HCT116 (cell line): ENCODE data around the gene THRB. TPM values are rescaled to one million over a fixed set of nuclear protein-coding genes. Genes with fewer than 3 reads are reported as not detected.

Source experiments
- ATAC-seq: fragments of 200-7000 bp; cut with Tn5 transposase; 2 replicates; pipeline ENCODE4 v1.9.1; 2020; ENCODE audit warnings: mild to moderate bottlenecking, moderate library complexity
- BruUV-seq: library from RNA; stranded (reverse); fragments of 400-500 nt; replicated peaks from 2 replicates; lab custom pipeline; 2021; lab: Mats Ljungman, UMichigan
- CTCF ChIA-PET: fragments of 300-600 bp; sonication (Branson Sonifier 250); formaldehyde crosslinking; loops from one replicate; lab custom pipeline; 2021; ENCODE audit warnings: antibody characterized with exemption; lab: Charles Lee
- POLR2A ChIA-PET: fragments of 300-600, 350-600 bp; sonication (Branson Sonifier 250); formaldehyde crosslinking; loops from one replicate; lab custom pipeline; 2021; ENCODE audit warnings: antibody characterized with exemption; lab: Charles Lee
- RAD21 ChIA-PET, 2 experiments: fragments of 300-600 bp; sonication (Branson Sonifier 250); formaldehyde crosslinking; loops; one replicate each; lab custom pipeline; 2023; ENCODE audit warnings: low total read pairs in 2 of 2; ENCODE audit not compliant: uncharacterized antibody in 2 of 2, unreplicated experiment in 2 of 2, low non-redundant PET in 1 of 2; lab: Charles Lee
- DNase-seq: peaks from one replicate; pipeline ENCODE4 v3.0.0-alpha.2; 2010; ENCODE audit warnings: low read depth, low spot score
- H2AFZ ChIP-seq: fragments of 200-600 bp; shearing (Covaris generic), sonication (generic); 2 replicates; pipeline ENCODE4 v1.6.1; 2017; ENCODE audit warnings: low read depth, mixed run types, mixed read lengths, antibody characterized with exemption, low read length; ENCODE audit not compliant: poor library complexity, severe bottlenecking
- H3K27ac ChIP-seq: 2 replicates; pipeline ENCODE4 v1.5.1; 2012; ENCODE audit warnings: low read depth, low read length
- H3K27me3 ChIP-seq: fragments of 200-600 bp; sonication (generic); 2 replicates; pipeline ENCODE4 v1.6.1; 2016; ENCODE audit warnings: mixed run types, low read length, mixed read lengths; ENCODE audit not compliant: insufficient read depth
- H3K36me3 ChIP-seq, 2 experiments: fragments of 200-500 bp in 1 of 2; fragments of 200-600 bp in 1 of 2; sonication (Bioruptor generic) in 1 of 2; sonication (generic) in 1 of 2; 2 replicates each; pipeline versions ENCODE4 v1.5.1 to v1.6.1; 2014 to 2016; ENCODE audit warnings: low read length in 2 of 2, inconsistent platforms in 1 of 2, mixed read lengths in 1 of 2, mixed run types in 1 of 2; ENCODE audit not compliant: insufficient read depth in 2 of 2, control insufficient read depth in 1 of 2
- H3K4me1 ChIP-seq, 2 experiments: fragments of 200-600 bp in 1 of 2; sonication (generic) in 1 of 2; 2 replicates each; pipeline versions ENCODE4 v1.5.1 to v1.6.1; 2012 to 2017; ENCODE audit warnings: low read length in 2 of 2, inconsistent platforms in 1 of 2, mild to moderate bottlenecking in 1 of 2, mixed read lengths in 1 of 2, mixed run types in 1 of 2, moderate library complexity in 1 of 2; ENCODE audit not compliant: insufficient read depth in 2 of 2, control insufficient read depth in 1 of 2
- H3K4me2 ChIP-seq: fragments of 200-600 bp; sonication (generic); 2 replicates; pipeline ENCODE4 v1.6.1; 2017; ENCODE audit warnings: mixed run types, low read length, mixed read lengths
- H3K4me3 ChIP-seq, 2 experiments: fragments of 200-600 bp in 1 of 2; sonication (generic) in 1 of 2; replicated peaks in 1 of 2; 2 replicates each; pipeline ENCODE4 v1.5.1; 2011 to 2016; ENCODE audit warnings: low read length in 2 of 2, control low read depth in 1 of 2, low read depth in 1 of 2, mild to moderate bottlenecking in 1 of 2, mixed read lengths in 1 of 2, mixed run types in 1 of 2
- H3K79me2 ChIP-seq: fragments of 200-600 bp; sonication (generic); 2 replicates; pipeline ENCODE4 v1.6.1; 2017; ENCODE audit warnings: mild to moderate bottlenecking, mixed run types, low read length, moderate library complexity, mixed read lengths; ENCODE audit not compliant: insufficient read depth
- H3K9ac ChIP-seq: fragments of 200-600 bp; sonication (generic); 2 replicates; pipeline ENCODE4 v1.6.1; 2016; ENCODE audit warnings: low read length, mixed read lengths
- H3K9me2 ChIP-seq: fragments of 200-600 bp; sonication (generic), shearing (Covaris generic); 2 replicates; pipeline ENCODE4 v1.6.1; 2017; ENCODE audit warnings: mixed run types, mild to moderate bottlenecking, moderate library complexity; ENCODE audit not compliant: insufficient read depth
- H3K9me3 ChIP-seq, 2 experiments: fragments of 200-500 bp in 1 of 2; fragments of 200-600 bp in 1 of 2; sonication (Bioruptor generic) in 1 of 2; sonication (generic) in 1 of 2; 2 replicates each; pipeline ENCODE4 v1.6.1; 2014 to 2017; ENCODE audit warnings: low read length in 2 of 2, mixed read lengths in 2 of 2, inconsistent platforms in 1 of 2, low read depth in 1 of 2, mild to moderate bottlenecking in 1 of 2, mixed run types in 1 of 2, moderate library complexity in 1 of 2; ENCODE audit not compliant: control insufficient read depth in 1 of 2, insufficient read depth in 1 of 2
- H4K20me1 ChIP-seq: fragments of 200-600 bp; sonication (generic), shearing (Covaris generic); 2 replicates; pipeline ENCODE4 v1.6.1; 2017; ENCODE audit warnings: mixed run types, mild to moderate bottlenecking, moderate library complexity; ENCODE audit not compliant: insufficient read depth
- ELF1 ChIP-seq: IDR thresholded peaks from 2 replicates; pipeline ENCODE4 v1.6.1; 2012; ENCODE audit warnings: low read depth, borderline replicate concordance
- JUND ChIP-seq: IDR thresholded peaks from 2 replicates; pipeline ENCODE4 v1.6.1; 2012
- MAX ChIP-seq: IDR thresholded peaks from 2 replicates; pipeline ENCODE4 v1.6.1; 2012
- POLR2A ChIP-seq: IDR thresholded peaks from 2 replicates; pipeline ENCODE4 v1.7.0; 2011; ENCODE audit warnings: borderline replicate concordance; ENCODE audit not compliant: insufficient read depth, insufficient read length; ENCODE audit errors: extremely low read depth
- SP1 ChIP-seq: IDR thresholded peaks from 2 replicates; pipeline ENCODE4 v1.6.1; 2012; ENCODE audit warnings: low read depth
- SRF ChIP-seq: IDR thresholded peaks from 2 replicates; pipeline ENCODE4 v1.6.1; 2012; ENCODE audit warnings: low read depth
- TCF7L2 ChIP-seq: IDR thresholded peaks from 2 replicates; pipeline ENCODE4 v1.7.0; 2011; ENCODE audit warnings: borderline replicate concordance, inconsistent platforms; ENCODE audit not compliant: insufficient read depth, insufficient read length; ENCODE audit errors: extremely low read depth
- ZFX ChIP-seq: fragments of 450-650 bp; IDR thresholded peaks from 2 replicates; pipeline ENCODE4 v1.6.1; 2017
- ZNF274 ChIP-seq: fragments of 200-500 bp; sonication (Bioruptor generic); IDR thresholded peaks from 2 replicates; pipeline ENCODE4 v1.6.1; 2014; ENCODE audit warnings: mild to moderate bottlenecking, low read depth, low read length, inconsistent platforms
- intact Hi-C: fragments of 100-400 bp; cut with micrococcal nuclease; formaldehyde crosslinking; loops from 2 replicates; pipeline ENCODE4 v1.10.0; 2022
- total RNA-seq: library from RNA; stranded (reverse); gene quantifications from one replicate; pipeline ENCODE4 v1.2.1, GENCODE V29; 2021; ENCODE audit not compliant: unreplicated experiment
- TF ChIP-seq, protein P1 (sequence below): IDR thresholded peaks from 2 replicates; pipeline ENCODE4 v1.6.1; 2011; ENCODE audit warnings: mild to moderate bottlenecking, low read length, moderate library complexity; ENCODE audit not compliant: insufficient replicate concordance; ENCODE audit errors: extremely low read depth
- TF ChIP-seq, protein P2 (sequence below): IDR thresholded peaks from 2 replicates; pipeline ENCODE4 v1.6.1; 2012; ENCODE audit warnings: low read depth

The THRB gene
- total RNA-seq, 1 experiment from 2014 or later = 2.5 TPM

GRCh38 chr3:24526640-24527212 is 32.1 kb upstream of the THRB start:
- Histone ChIP-seq H2AFZ (no peak overlapping the region), H3K9me2 (no peaks in the 10 kb centered on the region; the same call in 1 of the 2 replicates), H4K20me1 (no peaks in the 10 kb centered on the region), H3K36me3 (no peaks in the 10 kb centered on the region), H3K9me3 (no peaks in the 10 kb centered on the region), H3K9ac (no peak overlapping the region), H3K79me2 (no peaks in the 10 kb centered on the region), H3K4me2 (no peak overlapping the region), H3K4me1 (peaks cover 0 to 12% of the 10 kb centered on the region in 2 experiments; a peak in 2 of 4 replicates), H3K4me3 (no peak overlapping the region), H3K27ac (no peak overlapping the region), H3K27me3 (no peaks in the 10 kb centered on the region)
- ATAC-seq = no peak
- BruUV-seq = no TSS peak
- CTCF ChIA-PET = no interaction called here
- RAD21 ChIA-PET = no interaction called here
- no peak for TF ChIP-seq TCF7L2
- POLR2A ChIA-PET = no interaction called here
- DNase-seq = no peak
- intact Hi-C loops = no loop called here

DNA sequence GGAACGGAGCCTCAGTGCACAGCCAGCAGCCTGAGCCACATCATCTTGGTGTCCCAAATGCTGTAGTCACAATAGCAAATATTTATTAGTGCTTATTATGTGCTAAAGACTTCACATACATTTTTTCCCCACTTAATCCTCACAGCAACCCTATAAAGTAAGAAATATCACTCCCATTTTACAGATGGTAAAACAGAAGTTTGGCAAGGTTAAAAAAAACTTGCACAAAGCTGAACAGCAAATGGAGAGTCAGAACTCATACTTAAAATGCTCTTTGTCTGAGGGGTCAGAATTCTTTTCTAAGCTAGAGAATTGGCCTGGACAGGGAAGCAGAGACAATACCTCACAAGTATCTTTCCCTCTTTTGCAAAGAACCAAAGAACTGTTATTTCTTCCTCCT is 30.9 kb upstream of the THRB start:
- no peak overlapping the region for H2AFZ ChIP-seq
- no peak for TF ChIP-seq JUND
- no peak for TF ChIP-seq POLR2A
- no peak for TF ChIP-seq MAX
- TF ChIP-seq ZFX = no peak
- TF ChIP-seq ELF1 = no peak
- TF ChIP-seq, protein P1, sequence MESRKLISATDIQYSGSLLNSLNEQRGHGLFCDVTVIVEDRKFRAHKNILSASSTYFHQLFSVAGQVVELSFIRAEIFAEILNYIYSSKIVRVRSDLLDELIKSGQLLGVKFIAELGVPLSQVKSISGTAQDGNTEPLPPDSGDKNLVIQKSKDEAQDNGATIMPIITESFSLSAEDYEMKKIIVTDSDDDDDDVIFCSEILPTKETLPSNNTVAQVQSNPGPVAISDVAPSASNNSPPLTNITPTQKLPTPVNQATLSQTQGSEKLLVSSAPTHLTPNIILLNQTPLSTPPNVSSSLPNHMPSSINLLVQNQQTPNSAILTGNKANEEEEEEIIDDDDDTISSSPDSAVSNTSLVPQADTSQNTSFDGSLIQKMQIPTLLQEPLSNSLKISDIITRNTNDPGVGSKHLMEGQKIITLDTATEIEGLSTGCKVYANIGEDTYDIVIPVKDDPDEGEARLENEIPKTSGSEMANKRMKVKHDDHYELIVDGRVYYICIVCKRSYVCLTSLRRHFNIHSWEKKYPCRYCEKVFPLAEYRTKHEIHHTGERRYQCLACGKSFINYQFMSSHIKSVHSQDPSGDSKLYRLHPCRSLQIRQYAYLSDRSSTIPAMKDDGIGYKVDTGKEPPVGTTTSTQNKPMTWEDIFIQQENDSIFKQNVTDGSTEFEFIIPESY = no peak
- TF ChIP-seq, protein P2, sequence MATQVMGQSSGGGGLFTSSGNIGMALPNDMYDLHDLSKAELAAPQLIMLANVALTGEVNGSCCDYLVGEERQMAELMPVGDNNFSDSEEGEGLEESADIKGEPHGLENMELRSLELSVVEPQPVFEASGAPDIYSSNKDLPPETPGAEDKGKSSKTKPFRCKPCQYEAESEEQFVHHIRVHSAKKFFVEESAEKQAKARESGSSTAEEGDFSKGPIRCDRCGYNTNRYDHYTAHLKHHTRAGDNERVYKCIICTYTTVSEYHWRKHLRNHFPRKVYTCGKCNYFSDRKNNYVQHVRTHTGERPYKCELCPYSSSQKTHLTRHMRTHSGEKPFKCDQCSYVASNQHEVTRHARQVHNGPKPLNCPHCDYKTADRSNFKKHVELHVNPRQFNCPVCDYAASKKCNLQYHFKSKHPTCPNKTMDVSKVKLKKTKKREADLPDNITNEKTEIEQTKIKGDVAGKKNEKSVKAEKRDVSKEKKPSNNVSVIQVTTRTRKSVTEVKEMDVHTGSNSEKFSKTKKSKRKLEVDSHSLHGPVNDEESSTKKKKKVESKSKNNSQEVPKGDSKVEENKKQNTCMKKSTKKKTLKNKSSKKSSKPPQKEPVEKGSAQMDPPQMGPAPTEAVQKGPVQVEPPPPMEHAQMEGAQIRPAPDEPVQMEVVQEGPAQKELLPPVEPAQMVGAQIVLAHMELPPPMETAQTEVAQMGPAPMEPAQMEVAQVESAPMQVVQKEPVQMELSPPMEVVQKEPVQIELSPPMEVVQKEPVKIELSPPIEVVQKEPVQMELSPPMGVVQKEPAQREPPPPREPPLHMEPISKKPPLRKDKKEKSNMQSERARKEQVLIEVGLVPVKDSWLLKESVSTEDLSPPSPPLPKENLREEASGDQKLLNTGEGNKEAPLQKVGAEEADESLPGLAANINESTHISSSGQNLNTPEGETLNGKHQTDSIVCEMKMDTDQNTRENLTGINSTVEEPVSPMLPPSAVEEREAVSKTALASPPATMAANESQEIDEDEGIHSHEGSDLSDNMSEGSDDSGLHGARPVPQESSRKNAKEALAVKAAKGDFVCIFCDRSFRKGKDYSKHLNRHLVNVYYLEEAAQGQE = no peak
- no peak for TF ChIP-seq TCF7L2
- no peak for TF ChIP-seq SRF
- TF ChIP-seq SP1 = no peak
- no peak for TF ChIP-seq ZNF274
- TF ChIP-seq, all 23 proteins: peak for 0

More for the DNA sequence above, 30.9 kb upstream of the THRB start:
- Histone ChIP-seq H3K9ac (no peak overlapping the region), H3K4me1 (peaks cover 0 to 12% of the 10 kb centered on the region in 2 experiments; a peak in 2 of 4 replicates), H3K36me3 (no peaks in the 10 kb centered on the region), H3K4me3 (no peak overlapping the region), H3K9me3 (no peaks in the 10 kb centered on the region), H3K27me3 (no peaks in the 10 kb centered on the region), H3K4me2 (no peak overlapping the region), H3K9me2 (no peaks in the 10 kb centered on the region), H3K79me2 (no peaks in the 10 kb centered on the region), H3K27ac (no peak overlapping the region), H4K20me1 (no peaks in the 10 kb centered on the region)
- DNase-seq = no peak
- no TSS peak for BruUV-seq
- ChIA-PET RAD21 (no interaction called here), CTCF (no interaction called here), POLR2A (no interaction called here)
- ATAC-seq = no peak
- intact Hi-C loops = no loop called here
